Muscle layer of duodenum (tissue), 2 donors: Measurements from ENCODE around the gene NAXD.

Experiments
- H3K27ac ChIP-seq: one replicate; pipeline ENCODE4 v1.7.0; 2013; ENCODE audit warnings: mild to moderate bottlenecking, low read length
- H3K27me3 ChIP-seq: one replicate; pipeline ENCODE4 v1.7.0; 2013; ENCODE audit warnings: low read depth, mild to moderate bottlenecking, control low read depth, low read length
- H3K36me3 ChIP-seq, 2 donors: one replicate each; pipeline ENCODE4 v1.7.0; 2013; ENCODE audit warnings: low read length in 2 of 2, control low read depth in 1 of 2, mild to moderate bottlenecking in 1 of 2; ENCODE audit not compliant: insufficient read depth in 2 of 2, control insufficient read depth in 1 of 2
- H3K4me1 ChIP-seq, 2 donors: one replicate each; pipeline ENCODE4 v1.7.0; 2013; ENCODE audit warnings: low read length in 2 of 2, mild to moderate bottlenecking in 2 of 2, control low read depth in 1 of 2, moderate library complexity in 1 of 2; ENCODE audit not compliant: insufficient read depth in 2 of 2, control insufficient read depth in 1 of 2
- H3K4me3 ChIP-seq, 2 donors: one replicate each; pipeline ENCODE4 v1.7.0; 2013; ENCODE audit warnings: low read length in 2 of 2, low read depth in 1 of 2, mild to moderate bottlenecking in 1 of 2
- H3K9me3 ChIP-seq, 2 donors: one replicate each; pipeline ENCODE4 v1.7.0; 2013; ENCODE audit warnings: low read length in 2 of 2, control low read depth in 1 of 2, mild to moderate bottlenecking in 1 of 2; ENCODE audit not compliant: control insufficient read depth in 1 of 2
- donor health status: healthy.

The NAXD gene

DNA sequence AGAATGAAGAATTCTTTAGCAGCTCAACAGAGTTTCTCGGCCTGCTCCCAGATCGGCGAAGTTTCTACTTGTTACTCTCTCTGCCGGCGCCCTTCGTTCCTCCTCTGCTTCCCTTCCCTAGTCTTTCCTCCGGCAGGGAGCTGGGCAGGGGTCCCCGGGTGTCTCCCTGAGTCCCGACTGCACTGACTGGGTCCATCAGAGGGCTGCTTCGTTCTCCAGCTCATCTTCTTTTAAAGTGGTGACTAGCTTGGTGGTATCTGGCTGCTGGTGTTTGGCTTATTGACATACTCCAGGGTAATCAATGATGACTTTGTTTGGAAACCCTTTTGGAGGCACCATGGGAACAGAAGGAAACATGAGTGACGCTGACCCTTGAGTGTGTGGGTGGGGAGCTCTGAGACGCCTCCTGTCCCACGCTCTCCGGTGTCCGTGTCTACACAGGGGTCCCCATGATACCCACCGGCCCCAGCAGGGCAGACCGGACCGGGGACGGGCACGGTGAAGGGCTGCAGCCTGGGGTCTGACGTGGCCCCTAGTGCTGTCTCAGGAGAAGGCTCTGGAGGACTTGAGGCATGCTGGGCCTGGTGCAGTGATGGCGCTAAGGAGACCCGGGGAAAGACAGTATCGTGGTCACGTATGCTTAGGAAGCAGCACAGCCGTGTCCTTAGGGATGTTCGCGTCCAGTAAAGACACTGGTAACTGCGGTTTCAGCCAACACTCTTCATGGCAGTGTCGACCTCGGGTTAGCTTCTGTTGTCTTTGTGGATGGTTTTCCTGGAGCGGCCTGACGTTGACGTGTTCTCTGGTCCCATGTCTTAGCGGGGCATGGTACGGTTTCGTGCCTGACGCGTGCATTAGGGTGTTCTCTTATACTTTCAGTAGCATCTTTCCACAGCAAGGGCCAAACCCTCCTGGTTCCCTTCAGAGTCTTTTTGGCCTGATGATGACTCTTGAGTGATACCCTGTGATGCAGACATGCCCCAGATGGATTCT lies 23.8 kb downstream of the NAXD start:
- H3K27ac ChIP-seq: no peak overlapping the region
- H3K4me1 ChIP-seq: peaks cover 0 to 14% of the 10 kb centered on the region in 2 donors
- no peaks in the 10 kb centered on the region for H3K27me3 ChIP-seq

GRCh38 chr13:110639935-110640334 lies 24.6 kb downstream of the NAXD start:
- Histone ChIP-seq H3K36me3 (peaks cover 56 to 88% of the 10 kb centered on the region in 2 donors), H3K4me3 (no peak overlapping the region), H3K9me3 (no peaks in the 10 kb centered on the region), H3K4me1 (peaks cover 0 to 22% of the 10 kb centered on the region in 2 donors), H3K27me3 (no peaks in the 10 kb centered on the region), H3K27ac (no peak overlapping the region)

More for the DNA sequence above, 23.8 kb downstream of the NAXD start:
- Histone ChIP-seq H3K4me3 (no peak overlapping the region), H3K9me3 (no peaks in the 10 kb centered on the region), H3K36me3 (peaks cover 65 to 92% of the 10 kb centered on the region in 2 donors)

DNA sequence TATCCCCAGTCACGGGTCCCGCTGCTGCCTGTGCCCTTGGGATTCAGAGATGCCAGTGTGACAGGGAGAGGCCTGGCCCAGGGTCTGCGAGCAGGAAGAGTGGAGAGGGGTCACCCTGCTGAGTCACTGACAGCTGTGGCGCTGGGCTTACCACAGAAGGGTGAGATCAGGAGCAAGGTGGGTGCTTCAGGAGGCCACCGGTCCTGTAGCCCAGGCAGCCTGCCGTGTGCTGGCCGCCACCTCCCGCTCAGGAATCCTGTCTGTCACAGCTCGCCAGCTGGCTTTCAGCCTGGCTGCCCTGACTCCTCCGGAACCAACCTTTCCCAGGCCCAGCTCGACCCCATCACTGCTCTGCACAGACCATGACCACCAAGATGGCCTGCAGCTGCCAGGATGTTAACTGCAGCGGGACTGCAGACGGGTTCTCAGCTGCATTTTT lies 25.3 kb downstream of the NAXD start:
- no peak overlapping the region for H3K4me3 ChIP-seq
- H3K9me3 ChIP-seq: no peaks in the 10 kb centered on the region
- H3K27me3 ChIP-seq: no peaks in the 10 kb centered on the region
- H3K27ac ChIP-seq: no peak overlapping the region
- peaks cover 50 to 82% of the 10 kb centered on the region in 2 donors for H3K36me3 ChIP-seq
- peaks cover 0 to 28% of the 10 kb centered on the region in 2 donors for H3K4me1 ChIP-seq

DNA sequence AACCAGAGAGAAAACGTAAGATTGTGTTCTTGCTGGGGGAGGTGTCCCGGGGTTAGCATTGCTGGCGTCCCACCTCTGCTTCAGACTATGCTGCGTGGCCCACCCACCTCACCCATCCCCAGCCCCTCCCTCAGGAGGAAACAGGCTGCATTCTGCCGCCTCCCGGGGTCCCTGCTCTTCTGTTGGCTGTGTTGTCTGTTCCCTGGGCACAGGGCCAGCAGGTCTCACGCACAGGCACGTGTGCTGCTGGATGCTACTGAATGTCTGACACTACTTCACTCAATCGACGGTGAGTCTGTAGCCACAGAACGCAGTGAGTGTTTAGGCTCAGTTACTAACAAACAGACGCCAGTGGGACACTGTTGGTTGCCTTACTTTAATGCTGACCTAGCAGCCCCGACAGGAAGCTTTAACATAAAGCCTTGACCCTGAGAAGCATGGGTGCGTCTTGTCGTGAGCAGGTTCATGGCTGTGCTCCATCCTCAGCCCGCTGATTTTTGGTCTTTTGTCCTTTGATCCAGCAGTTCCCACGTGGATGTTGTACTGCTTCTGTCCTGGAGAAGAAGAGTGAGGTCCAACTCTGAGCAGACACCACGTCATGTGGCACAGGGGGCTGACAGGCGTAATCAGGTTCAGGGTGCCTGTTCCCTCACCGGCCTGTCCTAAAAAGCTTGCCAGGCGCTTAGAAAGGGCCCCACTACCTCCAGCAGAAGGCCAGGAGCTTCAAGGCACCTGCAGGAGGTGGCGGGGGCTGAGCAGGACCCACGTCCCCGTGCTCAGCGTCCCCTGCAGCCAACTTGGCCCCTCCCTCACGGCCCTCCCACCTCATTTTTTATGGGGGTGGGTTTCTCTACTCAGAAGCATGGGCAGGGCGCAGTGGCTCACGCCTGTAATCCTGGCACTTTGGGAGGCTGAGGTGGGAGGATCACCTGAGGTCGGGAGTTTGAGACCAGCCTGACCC lies 26.0 kb downstream of the NAXD start:
- Histone ChIP-seq H3K4me3 (no peak overlapping the region), H3K27ac (no peak overlapping the region), H3K36me3 (peaks cover 42 to 74% of the 10 kb centered on the region in 2 donors), H3K9me3 (no peaks in the 10 kb centered on the region), H3K4me1 (peaks cover 0 to 28% of the 10 kb centered on the region in 2 donors), H3K27me3 (no peaks in the 10 kb centered on the region)

- H3K4me1 ChIP-seq: peaks cover 0 to 28% of the 10 kb centered on the region in 2 donors
- H3K27ac ChIP-seq: no peak overlapping the region
- H3K27me3 ChIP-seq: no peaks in the 10 kb centered on the region
- H3K4me3 ChIP-seq: no peak overlapping the region
- H3K36me3 ChIP-seq: peaks cover 33 to 63% of the 10 kb centered on the region in 2 donors
- no peaks in the 10 kb centered on the region for H3K9me3 ChIP-seq
Measured at GRCh38 chr13:110642291-110642981, 27.1 kb downstream of the NAXD start.

GRCh38 chr13:110643324-110643723 lies 28.0 kb downstream of the NAXD start:
- Histone ChIP-seq H3K4me1 (peaks cover 0 to 28% of the 10 kb centered on the region in 2 donors), H3K27ac (no peak overlapping the region), H3K27me3 (no peaks in the 10 kb centered on the region), H3K36me3 (peaks cover 26 to 55% of the 10 kb centered on the region in 2 donors), H3K4me3 (no peak overlapping the region), H3K9me3 (no peaks in the 10 kb centered on the region)

GRCh38 chr13:110643768-110644421 lies 28.6 kb downstream of the NAXD start:
- no peaks in the 10 kb centered on the region for H3K9me3 ChIP-seq
- no peak overlapping the region for H3K4me3 ChIP-seq
- H3K4me1 ChIP-seq: peaks cover 0 to 28% of the 10 kb centered on the region in 2 donors
- H3K27ac ChIP-seq: no peak overlapping the region
- peaks cover 20 to 49% of the 10 kb centered on the region in 2 donors for H3K36me3 ChIP-seq
- H3K27me3 ChIP-seq: no peaks in the 10 kb centered on the region

DNA sequence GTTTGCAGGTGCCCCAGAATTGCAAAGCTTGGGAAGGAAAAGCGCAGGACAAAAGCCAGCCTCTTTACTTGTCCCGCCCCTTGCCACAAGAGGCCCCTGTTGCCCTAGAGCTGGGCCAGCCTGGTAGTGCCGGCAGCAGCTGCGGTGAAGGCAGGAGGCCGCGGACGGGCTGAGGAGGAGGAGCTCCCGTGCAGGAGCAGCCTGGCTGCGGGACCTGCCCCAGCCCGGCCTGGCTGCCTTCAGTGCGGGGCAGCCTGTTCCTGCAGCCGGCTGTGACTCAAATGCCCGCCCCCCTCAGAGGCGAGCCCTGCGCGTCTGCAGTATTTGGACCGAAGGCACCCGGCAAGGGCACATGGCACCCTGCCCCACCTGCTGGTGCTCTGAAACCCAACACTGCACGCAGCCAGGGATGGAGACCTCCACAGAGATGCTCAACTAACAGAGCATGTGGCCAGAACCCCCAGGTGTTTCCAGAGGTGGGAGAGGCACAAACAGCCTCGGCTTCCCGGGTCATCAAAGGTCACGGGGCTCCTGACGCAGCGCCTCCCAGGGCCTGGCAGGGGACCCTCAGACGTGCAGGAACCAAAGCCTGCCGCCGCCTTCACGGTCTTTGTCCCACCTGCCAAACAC lies 29.7 kb downstream of the NAXD start:
- H3K27ac ChIP-seq: no peak overlapping the region
- H3K4me1 ChIP-seq: peaks cover 0 to 28% of the 10 kb centered on the region in 2 donors
- no peaks in the 10 kb centered on the region for H3K9me3 ChIP-seq
- H3K27me3 ChIP-seq: no peaks in the 10 kb centered on the region
- H3K4me3 ChIP-seq: no peak overlapping the region
- H3K36me3 ChIP-seq: peaks cover 13 to 51% of the 10 kb centered on the region in 2 donors

- Histone ChIP-seq H3K27me3 (no peaks in the 10 kb centered on the region), H3K27ac (no peak overlapping the region), H3K4me1 (peaks cover 0 to 21% of the 10 kb centered on the region in 2 donors), H3K4me3 (no peak overlapping the region), H3K36me3 (peaks cover 16 to 52% of the 10 kb centered on the region in 2 donors), H3K9me3 (no peaks in the 10 kb centered on the region)
Measured at GRCh38 chr13:110645750-110646149, 30.4 kb downstream of the NAXD start.
